GM12878 (cell line): ENCODE results near the gene BAZ1B. TPM values are rescaled to one million over a fixed set of nuclear protein-coding genes. Genes with fewer than 3 reads are reported as not detected.
"Not testable (repeated sequence)": the region's sequence is repeated elsewhere in the genome, so short reads cannot be mapped to it uniquely, and the experiment has no call there.

Source experiments
- ATAC-seq: fragments of 200-7000 bp; cut with Tn5 transposase; 3 replicates; pipeline ENCODE4 v1.9.1; 2020; ENCODE audit warnings: mild to moderate bottlenecking, moderate library complexity
- BruUV-seq: library from RNA; stranded (reverse); fragments of 400-500 nt; replicated peaks from 2 replicates; lab custom pipeline; 2021; lab: Mats Ljungman, UMichigan
- CTCF ChIA-PET: fragments of 300-600 bp; sonication (Branson Sonifier 250); formaldehyde crosslinking; extraction: SDS; loops from one replicate; lab custom pipeline; 2021; ENCODE audit warnings: inconsistent platforms; lab: Yijun Ruan, JAX
- POLR2A ChIA-PET: fragments of 350-600 bp; formaldehyde crosslinking; extraction: SDS; loops from one replicate; lab custom pipeline; 2021; ENCODE audit warnings: inconsistent platforms; lab: Charles Lee
- RAD21 ChIA-PET: fragments of 300-600 bp; sonication (Branson Sonifier 250); formaldehyde crosslinking; loops from one replicate; lab custom pipeline; 2023; ENCODE audit warnings: antibody characterized with exemption; ENCODE audit not compliant: unreplicated experiment; lab: Charles Lee
- SMC1A ChIA-PET: fragments of 300-600 bp; sonication (Branson Sonifier 250); formaldehyde crosslinking; loops from one replicate; lab custom pipeline; 2023; ENCODE audit not compliant: unreplicated experiment, uncharacterized antibody; lab: Charles Lee
- DNase-seq: peaks from one replicate; pipeline ENCODE4 v3.0.0-alpha.2; 2011; ENCODE audit warnings: low read depth, low spot score
- FAIRE-seq: peaks from 3 replicates; lab custom pipeline; 2011; peaks lifted over from hg19 to GRCh38; lab: Jason Lieb, UNC
- H2AFZ ChIP-seq: 2 replicates; pipeline ENCODE4 v1.6.0; 2011; ENCODE audit warnings: low read depth, low read length, control low read depth; ENCODE audit not compliant: control insufficient read depth
- H3K27ac ChIP-seq: 2 replicates; pipeline ENCODE4 v1.5.1; 2011; ENCODE audit warnings: control low read depth; ENCODE audit not compliant: control insufficient read depth, insufficient read depth
- H3K27me3 ChIP-seq, 2 experiments: replicated peaks in 1 of 2; 2 replicates each; pipeline versions ENCODE4 v1.6.0 to v1.6.1; 2011; ENCODE audit warnings: low read length in 1 of 2; ENCODE audit not compliant: control insufficient read depth in 2 of 2, insufficient read depth in 2 of 2
- H3K36me3 ChIP-seq, 2 experiments: 2 replicates each; pipeline ENCODE4 v1.5.1; 2011; ENCODE audit warnings: low read length in 1 of 2; ENCODE audit not compliant: control insufficient read depth in 2 of 2, insufficient read depth in 2 of 2
- H3K4me1 ChIP-seq: 2 replicates; pipeline ENCODE4 v1.6.1; 2011; ENCODE audit warnings: mild to moderate bottlenecking, low read length, moderate library complexity, mixed read lengths; ENCODE audit not compliant: control insufficient read depth, insufficient read depth
- H3K4me2 ChIP-seq: 2 replicates; pipeline ENCODE4 v1.6.0; 2011; ENCODE audit warnings: control low read depth; ENCODE audit not compliant: control insufficient read depth, insufficient read depth
- H3K4me3 ChIP-seq: fragments of 200-600 bp; sonication (generic); 2 replicates; pipeline ENCODE4 v1.5.1; 2016
- H3K79me2 ChIP-seq: 2 replicates; pipeline ENCODE4 v1.6.0; 2011; ENCODE audit warnings: low read length; ENCODE audit not compliant: control insufficient read depth, insufficient read depth
- H3K9ac ChIP-seq: 2 replicates; pipeline ENCODE4 v1.8.0; 2011; ENCODE audit warnings: low read length, control low read depth, mixed read lengths; ENCODE audit not compliant: control insufficient read depth, insufficient read depth
- H3K9me3 ChIP-seq: replicated peaks from 3 replicates; pipeline ENCODE4 v1.5.1; 2011; ENCODE audit warnings: mild to moderate bottlenecking, low read length; ENCODE audit not compliant: control insufficient read depth, insufficient read depth
- H4K20me1 ChIP-seq: 2 replicates; pipeline ENCODE4 v1.6.0; 2011; ENCODE audit not compliant: control insufficient read depth, insufficient read depth
- CHD1 ChIP-seq: IDR thresholded peaks from 2 replicates; pipeline ENCODE4 v1.6.1; 2012; ENCODE audit warnings: low read depth, low read length, improper control_type of control experiment
- POLR2A ChIP-seq: IDR thresholded peaks from 2 replicates; pipeline ENCODE4 v1.6.1; 2011; ENCODE audit warnings: low read depth, mild to moderate bottlenecking, low read length
- ZNF274 ChIP-seq: IDR thresholded peaks from one replicate; pipeline ENCODE4 v1.8.0; 2011; ENCODE audit not compliant: insufficient read length, insufficient read depth
- WGBS: methylation state at CpG from one replicate; pipeline ENCODE4 v1.1.6; 2016; ENCODE audit warnings: low lambda C conversion rate; ENCODE audit not compliant: insufficient replicate concordance, insufficient coverage; ENCODE audit errors: missing lambda C conversion rate; 5-methylcytosine and 5-hydroxymethylcytosine counted together
- in situ Hi-C: fragments of 300-500 bp; cut with MboI; formaldehyde crosslinking; loops from 9 replicates; pipeline ENCODE4 v1.14.3; 2018; ENCODE audit warnings: mixed read lengths
- intact Hi-C: fragments of 100-400 bp; cut with micrococcal nuclease; formaldehyde crosslinking; loops from one replicate; pipeline ENCODE4 v1.14.2; 2022; ENCODE audit not compliant: unreplicated experiment
- polyA plus RNA-seq, 11 experiments: library from polyadenylated mRNA; depleted of rRNA in 4 of 11; unstranded in 6 of 11; stranded (reverse) in 5 of 11; fragments of >200 nt; fragmentation: Nextera tagmentation in 4 of 11; fragmentation: Illumina TruSeq in 1 of 11; extraction: Ambion mirVana in 4 of 11; extraction: Trizol in 1 of 11; gene quantifications; 1 replicate in 1 of 11; 2 replicates in 10 of 11; pipeline versions ENCODE4 v1.2.1 to v1.2.3, GENCODE V29; 2011 to 2016; ENCODE audit warnings: inconsistent platforms in 2 of 11, missing spikeins in 2 of 11, low read depth in 1 of 11
- total RNA-seq, 4 experiments: library from RNA; depleted of rRNA in 3 of 4; stranded (reverse); fragments of >200 nt in 3 of 4; fragmentation: Illumina TruSeq in 1 of 4; extraction: Trizol in 1 of 4; gene quantifications; 2 replicates each; pipeline versions ENCODE4 v1.2.1 to v1.2.3, GENCODE V29; 2013 to 2021

Gene BAZ1B
- total and polyA plus RNA-seq, 10 of the 15 experiments (the other 5 are each of a cell fraction or from before 2014, with no cell fraction given) = 14.0 to 77.4 (median 36.2) TPM

- no peaks in the 10 kb centered on the region for H3K9me3 ChIP-seq
- ChIA-PET RAD21 (no interaction called here), CTCF (no interaction called here), POLR2A (no interaction called here), SMC1A (interaction anchor here (0.7 kb wide), 1 partner anchor 16 kb away, joined by 3 read pairs; no protein-coding TSS in a partner anchor)
- BruUV-seq = no TSS peak
- no peaks in the 10 kb centered on the region; the same call in 1 of the 2 replicates for H3K79me2 ChIP-seq
- no peak overlapping the region for H3K4me2 ChIP-seq
- intact Hi-C loops (no loop called here), in situ Hi-C loops (no loop called here)
- H3K9ac ChIP-seq = no peak overlapping the region
- no peak overlapping the region for H2AFZ ChIP-seq
- 0 out of 2 replicates have a peak, but pooled peaks cover 4% of the 10 kb centered on the region for H4K20me1 ChIP-seq
- no peak for DNase-seq
- whole genome bisulfite sequencing = over 99% methylated on average over 5 of the region's 7 CpGs
- FAIRE-seq = no peak
- no peak overlapping the region for H3K27ac ChIP-seq
- no peaks in the 10 kb centered on the region for H3K4me1 ChIP-seq
- no peak overlapping the region for H3K4me3 ChIP-seq
- TF ChIP-seq CHD1 = no peak
- TF ChIP-seq ZNF274 = no peak
- TF ChIP-seq POLR2A = 0 out of 2 replicates have a peak, but pooled peaks have one; percentile 36
- peaks cover 11 to 45% of the 10 kb centered on the region in 2 experiments for H3K36me3 ChIP-seq
- H3K27me3 ChIP-seq = no peaks in the 10 kb centered on the region
- ATAC-seq = no peak
Measured at GRCh38 chr7:73496626-73497025, 25.5 kb downstream of the BAZ1B start.

GRCh38 chr7:73495507-73495906 is 26.6 kb downstream of the BAZ1B start:
- in situ Hi-C loops, intact Hi-C loops, H3K27ac ChIP-seq, H3K9me3 ChIP-seq, H3K27me3 ChIP-seq, ATAC-seq, H3K79me2 ChIP-seq, RAD21 ChIA-PET, H3K9ac ChIP-seq, H3K4me1 ChIP-seq, FAIRE-seq, DNase-seq, CTCF ChIA-PET, H2AFZ ChIP-seq, H3K4me2 ChIP-seq, H3K4me3 ChIP-seq, H4K20me1 ChIP-seq, BruUV-seq: not testable (repeated sequence)
- ChIA-PET SMC1A (interaction anchor here (1.1 kb wide), 1 partner anchor 23 kb away, joined by 3 read pairs; no protein-coding TSS in a partner anchor), POLR2A (interaction anchor here (0.6 kb wide), 1 partner anchor 234 kb away, joined by 3 read pairs; no protein-coding TSS in a partner anchor)
- H3K36me3 ChIP-seq = peaks cover 7 to 42% of the 10 kb centered on the region in 2 experiments
- 98% methylated on average over 2 of the region's 2 CpGs for WGBS
